SH-SY5Y (cell line): ENCODE data around the gene STAG1.
A peak's percentile ranks its signal among the peaks of the same experiment; 100 is the strongest.

Experiments
- GATA2 ChIP-seq: IDR thresholded peaks from 2 replicates; pipeline ENCODE4 v1.6.1; 2011; ENCODE audit warnings: mild to moderate bottlenecking, low read depth, low read length
- GATA3 ChIP-seq: IDR thresholded peaks from 2 replicates; pipeline ENCODE4 v1.6.1; 2011; ENCODE audit warnings: low read depth, mild to moderate bottlenecking, low read length, moderate library complexity

Gene STAG1

DNA sequence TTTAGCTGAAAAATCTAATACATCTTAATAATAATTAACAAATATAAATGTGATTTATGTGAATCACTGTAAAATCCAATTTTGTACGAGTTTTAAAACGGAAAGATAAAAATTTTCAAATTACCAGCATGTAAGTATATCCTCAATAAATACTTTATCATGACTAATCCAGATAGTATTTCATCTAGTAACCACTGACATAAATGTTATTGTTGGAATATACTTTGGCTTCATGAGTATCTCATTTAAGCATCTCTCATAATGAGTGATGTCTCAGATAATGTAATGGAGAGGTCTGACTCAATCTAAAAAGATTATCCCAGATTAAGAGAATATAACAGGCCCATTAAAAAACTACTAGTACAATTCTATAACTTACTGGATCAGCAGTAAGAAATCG, 216.3 kb downstream of the STAG1 start:
- TF ChIP-seq GATA2 = no peak
- no peak for TF ChIP-seq GATA3

DNA sequence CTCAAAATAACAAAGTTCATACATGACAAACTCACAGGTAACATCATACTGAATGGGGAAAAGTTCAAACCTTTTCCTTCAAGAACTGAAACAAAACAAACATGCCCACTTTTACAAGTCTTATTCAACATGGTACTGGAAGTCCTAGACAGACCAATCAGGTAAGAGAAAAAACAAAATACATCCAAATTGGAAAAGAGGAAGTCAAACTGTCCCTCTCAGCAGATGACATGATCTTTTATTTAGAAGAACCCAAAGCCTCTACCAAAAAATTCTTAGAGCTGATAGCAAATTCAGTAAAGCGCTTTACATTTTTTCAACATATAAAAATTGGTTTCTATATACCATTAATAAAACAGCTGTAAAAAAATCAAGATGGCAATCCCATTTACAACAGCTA, 219.4 kb downstream of the STAG1 start:
- no peak for TF ChIP-seq GATA2
- no peak for TF ChIP-seq GATA3

DNA sequence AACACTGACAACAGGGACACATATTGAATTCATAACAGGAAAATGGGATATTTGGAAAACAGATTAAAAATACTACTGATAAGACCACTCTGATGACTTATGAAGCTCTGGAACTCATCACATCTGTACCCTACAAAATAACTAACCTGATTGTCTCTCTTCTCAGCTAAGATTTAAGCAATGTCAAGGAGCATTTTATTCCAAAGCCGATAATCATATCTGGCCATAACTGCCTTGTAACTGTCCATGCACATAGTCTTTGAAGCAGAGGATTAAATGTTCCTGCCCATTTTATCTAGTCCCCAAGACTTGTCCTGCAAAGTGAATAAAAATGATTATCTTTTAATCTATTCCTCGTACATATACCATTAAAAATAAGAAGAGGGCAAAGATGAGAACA, 234.1 kb downstream of the STAG1 start:
- TF ChIP-seq GATA2 = peak; percentile 32; the same call in 1 of the 2 replicates
- no peak for TF ChIP-seq GATA3

DNA sequence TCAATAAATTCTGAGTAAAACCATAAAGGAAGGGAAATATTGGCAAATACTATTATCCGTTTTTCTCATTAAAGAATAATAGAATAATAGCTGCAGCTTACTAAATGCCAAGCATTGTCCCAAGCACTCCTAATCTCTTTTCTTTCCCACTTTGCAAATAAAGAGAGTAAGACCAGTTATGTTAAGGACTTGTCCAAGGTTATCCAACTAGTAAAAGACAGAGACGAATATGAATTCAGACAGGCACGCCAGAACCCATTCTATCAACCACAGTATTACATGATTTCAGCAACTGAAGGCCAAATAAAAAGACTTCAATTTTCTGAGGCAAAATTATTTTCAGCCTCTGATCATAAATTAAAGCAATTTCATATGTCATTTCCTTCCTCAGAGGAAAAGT, 235.5 kb downstream of the STAG1 start:
- TF ChIP-seq GATA2 (no peak), GATA3 (no peak)

DNA sequence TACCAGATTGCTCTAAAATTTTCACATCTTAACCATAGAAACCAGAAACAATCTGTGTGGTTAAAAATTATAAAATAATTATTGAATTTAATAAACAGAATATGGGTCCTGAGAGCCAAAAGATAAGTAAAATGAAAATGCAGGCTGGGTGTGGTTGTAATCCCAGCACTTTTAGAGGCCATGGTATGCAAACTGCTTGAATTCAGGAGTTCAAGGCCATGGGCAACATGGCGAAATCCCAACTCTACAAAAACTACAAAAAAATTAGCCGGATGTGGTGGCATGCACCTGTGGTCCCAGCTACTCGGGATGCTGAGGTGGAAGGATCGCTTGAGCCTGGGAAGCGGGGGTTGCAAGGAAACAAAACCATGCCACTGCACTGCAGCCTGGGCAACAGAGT, 236.1 kb downstream of the STAG1 start:
- TF ChIP-seq GATA2 (no peak), GATA3 (no peak)

DNA sequence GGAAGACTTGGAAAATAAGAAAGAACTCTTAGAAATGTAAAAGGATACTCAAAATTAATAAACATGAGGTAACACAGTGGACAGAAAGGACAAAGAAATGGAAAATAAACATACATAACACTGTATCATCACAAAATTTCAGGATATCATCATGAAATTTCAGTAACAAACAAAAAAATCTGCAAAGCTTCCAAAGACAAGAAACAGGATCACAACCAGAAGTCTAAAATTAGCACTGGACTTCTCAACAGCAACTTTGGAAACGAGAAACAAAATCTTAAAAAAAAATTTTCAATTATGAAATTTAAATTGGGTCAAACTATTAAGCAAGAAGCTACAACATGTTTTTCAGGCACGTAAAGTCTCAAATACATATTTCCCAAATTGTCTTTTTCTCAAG, 238.8 kb downstream of the STAG1 start:
- no peak for TF ChIP-seq GATA3
- TF ChIP-seq GATA2 = no peak

DNA sequence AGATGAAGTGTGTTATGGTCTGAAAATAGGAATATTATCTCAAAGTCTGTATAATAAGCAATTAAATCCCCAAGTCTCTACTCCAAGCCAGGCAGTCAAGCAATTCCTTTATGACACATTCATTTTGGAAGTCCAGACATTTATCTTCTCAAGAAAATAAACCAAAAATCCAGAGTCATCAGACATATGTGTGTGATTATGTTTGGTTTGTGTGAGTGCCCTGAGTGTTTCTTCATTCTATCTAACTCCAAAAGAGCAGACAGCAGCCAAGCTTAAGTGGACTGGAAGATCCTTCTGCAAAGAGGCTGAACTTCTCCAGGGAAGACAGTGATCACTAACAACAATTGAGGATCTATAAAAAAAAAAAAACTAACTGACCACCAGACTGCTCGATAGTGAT, 239.8 kb downstream of the STAG1 start:
- TF ChIP-seq GATA3 (no peak), GATA2 (no peak)

DNA sequence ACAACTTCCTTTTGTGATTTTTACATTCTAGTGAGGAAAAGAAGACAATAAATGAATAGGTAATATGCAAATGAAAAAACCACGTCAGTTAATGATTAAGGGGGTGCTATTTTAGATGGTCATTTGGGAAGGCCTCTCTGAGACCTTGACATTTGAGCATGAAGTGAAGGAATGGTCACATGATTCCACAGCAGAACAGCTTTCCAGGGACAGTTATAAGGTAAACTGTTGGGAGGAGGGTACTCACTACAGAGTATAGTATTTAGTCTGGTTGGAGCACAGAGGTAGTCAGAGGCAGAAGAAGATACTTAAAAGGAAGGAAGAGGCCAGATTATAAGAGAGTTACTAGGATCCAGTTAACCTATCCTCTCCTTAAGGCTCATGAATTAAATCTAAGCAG, 246.5 kb downstream of the STAG1 start:
- TF ChIP-seq GATA2 (no peak), GATA3 (no peak)

DNA sequence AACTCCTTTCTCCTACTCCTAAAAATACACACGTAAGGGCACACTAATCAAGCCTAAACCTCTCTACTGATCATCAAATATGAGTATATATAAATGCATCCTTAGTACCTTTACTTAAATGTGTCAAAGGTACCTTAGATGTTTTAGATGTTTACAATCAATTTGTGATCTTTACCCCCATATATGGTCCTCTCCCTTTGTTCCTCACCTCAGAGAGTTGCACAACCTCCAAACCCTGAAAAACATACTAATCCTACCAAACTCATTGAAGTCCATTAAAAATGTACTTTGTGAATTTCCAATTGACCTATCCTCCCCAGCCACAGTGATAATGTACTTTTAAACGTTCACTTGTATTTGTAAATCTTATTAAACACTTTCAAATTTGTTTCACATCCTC, 249.1 kb downstream of the STAG1 start:
- no peak for TF ChIP-seq GATA2
- no peak for TF ChIP-seq GATA3

DNA sequence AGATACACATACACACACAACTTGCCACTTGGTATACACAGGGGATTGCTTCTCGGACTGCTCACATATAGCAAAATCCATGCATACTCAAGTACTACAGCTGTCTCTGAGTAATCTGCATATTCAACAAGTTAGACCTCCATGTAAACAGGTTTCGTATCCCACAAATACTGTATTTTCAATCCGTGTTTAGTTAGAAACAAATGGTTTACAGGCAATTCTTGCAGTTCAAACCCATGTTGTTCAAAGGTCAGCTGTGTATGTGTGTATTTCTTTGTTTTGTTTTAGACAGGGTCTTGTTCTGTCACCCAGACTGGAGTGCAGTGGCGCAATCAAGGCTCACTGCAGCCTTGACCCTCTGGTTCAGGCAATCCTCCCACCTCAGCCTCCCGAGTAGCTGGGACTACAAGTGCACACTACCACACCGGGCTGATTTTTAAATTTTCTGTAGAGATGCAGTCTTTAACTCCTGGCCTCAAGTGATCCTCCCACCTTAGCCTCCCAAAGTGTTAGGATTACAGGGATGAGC, 253.2 kb downstream of the STAG1 start:
- no peak for TF ChIP-seq GATA3
- no peak for TF ChIP-seq GATA2

DNA sequence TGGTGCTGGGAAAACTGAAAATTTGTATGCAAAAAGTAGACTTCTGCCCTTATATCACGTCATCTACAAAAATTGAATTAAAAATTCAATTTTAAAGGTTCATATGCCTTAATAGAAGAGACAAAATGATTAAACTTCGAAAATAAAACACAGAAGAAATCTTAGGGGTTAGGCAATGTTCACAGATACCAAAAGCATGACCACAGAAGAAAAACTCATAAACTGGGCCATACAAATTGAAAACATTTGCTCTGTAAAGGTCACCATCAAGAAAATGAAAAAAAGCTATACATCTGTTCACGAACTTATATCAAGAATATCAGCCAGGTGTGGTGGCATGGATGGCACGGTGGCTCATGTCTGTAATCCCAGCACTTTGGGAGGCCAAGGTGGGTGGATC, 257.0 kb downstream of the STAG1 start:
- TF ChIP-seq GATA2 (no peak), GATA3 (no peak)

DNA sequence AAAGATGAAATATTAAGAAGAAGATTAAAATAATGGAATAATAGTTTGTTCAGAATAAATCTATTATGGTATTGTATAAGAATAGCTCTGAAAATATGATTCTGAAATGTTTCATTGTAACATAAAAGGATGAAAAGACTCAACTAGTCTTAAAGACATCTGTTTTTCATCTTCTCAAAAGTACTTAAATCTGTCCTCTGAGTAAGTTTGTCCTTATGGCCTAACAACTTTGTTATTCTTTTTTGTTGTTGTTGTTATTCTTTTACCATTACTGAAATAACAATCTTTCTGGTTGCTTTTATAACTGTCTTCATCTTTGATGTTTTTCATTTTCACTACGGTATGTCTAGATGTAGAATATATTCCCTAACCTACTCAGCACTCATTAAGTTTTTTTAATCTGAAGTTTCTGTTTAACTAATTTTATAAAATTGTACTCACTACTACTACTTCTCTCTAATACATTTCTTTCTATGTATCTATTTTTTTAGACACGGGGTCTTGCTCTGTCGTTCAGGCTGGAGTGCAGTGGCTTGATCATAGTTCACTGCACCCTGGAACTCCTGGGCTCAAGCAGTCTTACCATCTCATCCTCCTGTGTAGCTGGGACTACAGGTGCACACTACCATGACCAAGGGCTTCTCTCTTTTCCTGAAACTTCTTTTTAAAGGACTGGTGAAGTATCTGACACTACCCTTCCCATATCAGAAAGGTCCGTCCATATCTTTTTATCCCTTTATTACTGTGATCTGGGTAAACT, 261.4 kb downstream of the STAG1 start:
- TF ChIP-seq GATA3 (no peak), GATA2 (no peak)

DNA sequence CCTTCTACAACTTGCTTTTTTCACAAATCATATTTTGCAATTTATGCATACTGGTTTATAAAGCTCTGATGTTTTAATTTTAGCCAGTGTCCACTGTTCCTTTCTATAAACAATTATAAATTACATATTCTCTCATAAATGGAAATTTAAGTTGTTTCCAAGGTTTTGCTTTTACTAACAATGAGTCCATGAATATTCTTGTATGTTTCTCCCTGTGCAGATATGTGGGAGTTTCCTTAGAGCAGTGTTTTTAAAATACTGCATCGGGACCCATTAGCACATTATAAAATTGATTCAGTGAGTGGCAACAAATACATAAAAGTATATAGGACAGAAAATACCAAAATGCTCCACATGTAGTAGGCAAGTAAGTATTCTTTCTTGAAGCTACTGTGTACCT, 266.4 kb downstream of the STAG1 start:
- TF ChIP-seq GATA3 = no peak
- TF ChIP-seq GATA2 = no peak

DNA sequence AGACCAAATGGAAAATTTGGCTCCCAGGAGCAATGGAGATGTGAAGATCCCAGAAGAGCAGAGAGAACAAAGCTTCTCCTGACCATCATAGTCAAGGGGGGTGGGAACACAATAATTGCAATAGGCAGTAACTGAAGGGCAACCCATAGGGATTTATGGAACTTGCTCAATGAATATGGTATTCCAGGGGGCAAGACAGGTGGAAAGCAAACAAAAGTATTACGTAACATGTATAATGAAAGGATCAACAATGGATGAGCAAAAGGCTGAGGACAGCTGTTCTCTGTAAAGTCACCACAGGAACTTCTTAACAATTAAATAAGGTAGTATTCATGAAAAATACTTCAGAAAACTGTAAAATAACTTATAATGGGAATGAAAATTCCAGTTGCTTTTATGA, 275.9 kb downstream of the STAG1 start:
- TF ChIP-seq GATA3 (no peak), GATA2 (no peak)

DNA sequence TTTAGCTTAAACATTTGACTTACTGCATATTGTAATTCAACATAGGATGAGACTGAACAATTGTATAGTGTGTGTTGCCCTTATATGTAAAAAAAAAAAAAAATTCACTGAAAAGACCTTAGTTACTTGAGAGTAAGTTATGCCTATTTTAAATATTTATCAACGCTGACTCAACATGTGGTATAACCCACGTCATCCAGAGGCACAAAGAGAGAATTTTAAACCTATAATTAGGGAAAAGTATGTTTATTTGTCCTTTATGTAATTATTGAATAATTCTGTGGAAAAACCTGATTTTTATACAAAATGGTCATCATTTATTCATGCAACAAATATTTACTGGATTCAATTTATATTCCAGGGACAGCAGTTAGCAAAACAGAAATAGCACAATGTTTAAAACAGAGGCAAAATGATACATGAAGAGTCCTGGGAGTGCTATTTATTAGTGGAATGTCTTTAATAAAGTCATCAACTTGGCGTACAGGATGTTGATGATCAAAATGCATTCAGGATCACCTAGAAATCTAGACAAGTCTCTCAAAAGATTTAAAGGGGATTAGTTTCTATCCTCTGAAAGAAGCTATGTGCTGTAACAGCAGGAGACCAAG, 278.4 kb downstream of the STAG1 start:
- TF ChIP-seq GATA2 (no peak), GATA3 (no peak)

DNA sequence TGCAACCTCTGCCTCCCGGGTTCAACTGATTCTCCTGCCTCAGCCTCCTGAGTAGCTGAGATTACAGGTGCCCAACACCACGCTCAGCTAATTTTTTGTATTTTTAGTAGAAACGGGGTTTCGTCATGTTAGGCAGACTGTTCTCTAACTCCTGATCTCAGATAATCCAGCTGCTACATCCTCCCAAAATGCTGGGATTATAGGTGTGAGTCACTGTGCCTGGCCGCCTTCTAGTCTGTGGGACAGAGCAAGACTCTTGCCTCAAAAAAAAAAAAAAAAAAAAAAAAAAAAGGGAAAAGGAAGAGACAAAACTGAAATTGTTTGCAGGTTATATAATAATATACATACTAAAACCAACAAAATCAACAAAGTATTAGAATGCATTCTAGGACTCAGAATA, 286.9 kb downstream of the STAG1 start:
- no peak for TF ChIP-seq GATA3
- TF ChIP-seq GATA2 = no peak
